Neural cell (in vitro differentiated cells): ENCODE results near the gene ADAMTS17. TPM values are rescaled to one million over a fixed set of nuclear protein-coding genes. Genes with fewer than 3 reads are reported as not detected.

Experiments
- H2AFZ ChIP-seq: fragments of 200-600, 300-800 bp; sonication (generic), shearing (Covaris generic); 2 replicates; pipeline ENCODE4 v1.6.0; 2014; ENCODE audit warnings: low read depth, mild to moderate bottlenecking, antibody characterized with exemption, low read length, moderate library complexity
- H3F3A ChIP-seq: fragments of 200-600 bp; shearing (Covaris generic); 2 replicates; pipeline ENCODE4 v1.6.1; 2016; ENCODE audit warnings: mild to moderate bottlenecking, moderate library complexity, mixed read lengths, antibody characterized with exemption, low read length; ENCODE audit not compliant: insufficient read depth, poor library complexity, severe bottlenecking
- H3K27ac ChIP-seq: fragments of 200-600, 300-800 bp; sonication (generic), shearing (Covaris generic); 2 replicates; pipeline ENCODE4 v1.5.1; 2014; ENCODE audit warnings: mild to moderate bottlenecking, low read length, moderate library complexity
- H3K27me3 ChIP-seq: fragments of 300-800, 200-600 bp; sonication (generic), shearing (Covaris generic); 2 replicates; pipeline ENCODE4 v1.6.0; 2014; ENCODE audit warnings: mild to moderate bottlenecking, low read depth, low read length, moderate library complexity; ENCODE audit not compliant: insufficient read depth
- H3K36me3 ChIP-seq: fragments of 300-800, 200-600 bp; sonication (generic), shearing (Covaris generic); 2 replicates; pipeline ENCODE4 v1.5.1; 2014; ENCODE audit warnings: mild to moderate bottlenecking, antibody characterized with exemption, low read length, moderate library complexity; ENCODE audit not compliant: insufficient read depth
- H3K4me2 ChIP-seq: fragments of 300-800, 200-600 bp; sonication (generic), shearing (Covaris generic); 2 replicates; pipeline ENCODE4 v1.6.0; 2014; ENCODE audit warnings: mild to moderate bottlenecking, low read length
- H3K4me3 ChIP-seq: fragments of 300-800, 200-600 bp; sonication (generic), shearing (Covaris generic); 2 replicates; pipeline ENCODE4 v1.5.1; 2014; ENCODE audit warnings: mild to moderate bottlenecking, low read length, moderate library complexity
- H3K79me2 ChIP-seq: fragments of 200-600 bp; shearing (Covaris generic); replicated peaks from 2 replicates; pipeline ENCODE4 v1.6.0; 2014; ENCODE audit warnings: mild to moderate bottlenecking, low read length, moderate library complexity; ENCODE audit not compliant: insufficient read depth
- H3K9ac ChIP-seq: fragments of 300-800, 200-600 bp; sonication (generic), shearing (Covaris generic); 2 replicates; pipeline ENCODE4 v1.6.1; 2016; ENCODE audit warnings: mild to moderate bottlenecking, low read length, mixed read lengths
- H3K9me2 ChIP-seq: fragments of 200-600 bp; shearing (Covaris generic); 2 replicates; pipeline ENCODE4 v1.6.1; 2016; ENCODE audit warnings: mild to moderate bottlenecking, low read length, mixed read lengths; ENCODE audit not compliant: insufficient read depth
- H3K9me3 ChIP-seq: fragments of 200-600, 300-800 bp; sonication (generic), shearing (Covaris generic); 2 replicates; pipeline ENCODE4 v1.6.1; 2016; ENCODE audit warnings: mild to moderate bottlenecking, mixed run types, low read length, moderate library complexity, mixed read lengths
- H4K20me1 ChIP-seq: fragments of 200-600 bp; shearing (Covaris generic); 2 replicates; pipeline ENCODE4 v1.6.1; 2016; ENCODE audit warnings: mild to moderate bottlenecking, mixed run types; ENCODE audit not compliant: insufficient read depth
- EP300 ChIP-seq: fragments of 450-650 bp; conservative IDR thresholded peaks from 2 replicates; pipeline ENCODE4 v1.6.1; 2014; ENCODE audit warnings: antibody characterized with exemption, mild to moderate bottlenecking, moderate library complexity; ENCODE audit not compliant: poor library complexity, severe bottlenecking
- EZH2 ChIP-seq: fragments of 200-600, 300-800 bp; shearing (Covaris generic), sonication (generic); IDR thresholded peaks from 2 replicates; pipeline ENCODE4 v1.6.1; 2014; ENCODE audit warnings: antibody characterized with exemption, low read length, borderline replicate concordance, mild to moderate bottlenecking; ENCODE audit not compliant: insufficient read depth, poor library complexity, severe bottlenecking
- MXI1 ChIP-seq: fragments of 450-650 bp; conservative IDR thresholded peaks from 2 replicates; pipeline ENCODE4 v1.6.1; 2014; ENCODE audit warnings: antibody characterized with exemption, mild to moderate bottlenecking; ENCODE audit not compliant: poor library complexity, severe bottlenecking
- POLR2AphosphoS5 ChIP-seq: IDR thresholded peaks from 2 replicates; pipeline ENCODE4 v1.6.1; 2012
- RAD21 ChIP-seq: fragments of 450-650 bp; conservative IDR thresholded peaks from 2 replicates; pipeline ENCODE4 v1.6.1; 2014; ENCODE audit warnings: antibody characterized with exemption, mild to moderate bottlenecking, moderate library complexity
- REST ChIP-seq: IDR thresholded peaks from 2 replicates; pipeline ENCODE4 v1.6.1; 2012; ENCODE audit warnings: borderline replicate concordance
- SMC3 ChIP-seq: fragments of 450-650 bp; conservative IDR thresholded peaks from 2 replicates; pipeline ENCODE4 v1.6.1; 2014; ENCODE audit warnings: antibody characterized with exemption, mild to moderate bottlenecking, moderate library complexity; ENCODE audit not compliant: poor library complexity
- polyA plus RNA-seq: library from polyadenylated mRNA; depleted of rRNA; stranded (reverse); fragments of >200 nt; gene quantifications from 2 replicates; pipeline ENCODE4 v1.2.3, GENCODE V29; 2014
- TF ChIP-seq, protein P1 (sequence below): fragments of 450-650 bp; IDR thresholded peaks from 2 replicates; pipeline ENCODE4 v1.5.1; 2014; ENCODE audit warnings: antibody characterized with exemption, mild to moderate bottlenecking, moderate library complexity; ENCODE audit not compliant: poor library complexity, severe bottlenecking

The ADAMTS17 gene
- polyA plus RNA-seq, 1 donor from 2014 or later: 0.04 TPM

DNA sequence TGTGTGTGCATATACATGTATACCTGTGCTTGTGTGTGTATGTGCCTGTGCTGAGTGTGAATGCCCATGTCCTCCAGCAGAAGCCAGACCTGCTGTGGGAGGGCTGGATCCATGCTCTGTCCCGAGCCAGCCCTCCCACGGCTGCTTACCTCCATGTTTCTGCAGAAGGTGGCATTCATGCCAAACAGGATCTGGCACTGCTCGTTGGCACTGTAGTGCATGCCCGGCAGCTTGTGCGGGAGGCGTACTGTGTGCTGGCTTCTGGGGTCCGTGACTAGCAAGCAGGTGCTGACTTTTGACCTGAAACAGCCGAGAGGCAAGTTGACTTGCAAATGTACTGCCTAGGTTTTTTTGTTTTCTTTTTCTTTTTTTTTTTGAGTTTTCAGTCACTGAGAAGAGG lies 189.3 kb downstream of the ADAMTS17 start:
- Histone ChIP-seq H2AFZ (no peak overlapping the region), H3K36me3 (no peaks in the 10 kb centered on the region), H3K9me2 (no peaks in the 10 kb centered on the region), H3K4me3 (no peak overlapping the region), H3K27me3 (no peaks in the 10 kb centered on the region), H3K27ac (no peak overlapping the region), H3K79me2 (no peaks in the 10 kb centered on the region), H3F3A (no peaks in the 10 kb centered on the region), H4K20me1 (no peaks in the 10 kb centered on the region), H3K9ac (no peak overlapping the region), H3K4me2 (no peak overlapping the region), H3K9me3 (no peaks in the 10 kb centered on the region)
- TF ChIP-seq POLR2AphosphoS5: no peak
- TF ChIP-seq REST: no peak
- no peak for TF ChIP-seq SMC3
- no peak for TF ChIP-seq EZH2
- no peak for TF ChIP-seq EP300
- TF ChIP-seq, protein P1, sequence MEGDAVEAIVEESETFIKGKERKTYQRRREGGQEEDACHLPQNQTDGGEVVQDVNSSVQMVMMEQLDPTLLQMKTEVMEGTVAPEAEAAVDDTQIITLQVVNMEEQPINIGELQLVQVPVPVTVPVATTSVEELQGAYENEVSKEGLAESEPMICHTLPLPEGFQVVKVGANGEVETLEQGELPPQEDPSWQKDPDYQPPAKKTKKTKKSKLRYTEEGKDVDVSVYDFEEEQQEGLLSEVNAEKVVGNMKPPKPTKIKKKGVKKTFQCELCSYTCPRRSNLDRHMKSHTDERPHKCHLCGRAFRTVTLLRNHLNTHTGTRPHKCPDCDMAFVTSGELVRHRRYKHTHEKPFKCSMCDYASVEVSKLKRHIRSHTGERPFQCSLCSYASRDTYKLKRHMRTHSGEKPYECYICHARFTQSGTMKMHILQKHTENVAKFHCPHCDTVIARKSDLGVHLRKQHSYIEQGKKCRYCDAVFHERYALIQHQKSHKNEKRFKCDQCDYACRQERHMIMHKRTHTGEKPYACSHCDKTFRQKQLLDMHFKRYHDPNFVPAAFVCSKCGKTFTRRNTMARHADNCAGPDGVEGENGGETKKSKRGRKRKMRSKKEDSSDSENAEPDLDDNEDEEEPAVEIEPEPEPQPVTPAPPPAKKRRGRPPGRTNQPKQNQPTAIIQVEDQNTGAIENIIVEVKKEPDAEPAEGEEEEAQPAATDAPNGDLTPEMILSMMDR: no peak
- no peak for TF ChIP-seq RAD21
- TF ChIP-seq MXI1: no peak

DNA sequence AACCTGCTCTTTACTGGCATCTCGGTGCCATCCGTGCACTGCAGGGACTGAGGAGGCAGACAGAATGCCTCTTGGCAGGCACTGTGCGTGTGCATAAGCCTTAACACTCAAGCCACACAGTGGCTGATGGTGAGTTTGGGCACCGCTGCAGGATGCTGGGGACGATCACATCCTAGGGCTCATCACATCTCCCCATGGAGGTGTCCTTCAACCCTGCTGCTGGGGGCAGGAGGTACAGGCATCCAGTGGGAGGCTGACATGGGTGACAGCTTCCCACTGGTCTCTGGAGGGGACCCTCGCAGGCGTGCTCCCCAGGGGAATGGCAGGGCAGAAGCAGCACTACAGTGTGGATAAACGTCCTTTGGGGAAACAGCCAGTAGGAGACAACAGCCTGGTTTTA lies 190.9 kb downstream of the ADAMTS17 start:
- Histone ChIP-seq H3K4me3 (no peak overlapping the region), H2AFZ (no peak overlapping the region), H3K27ac (no peak overlapping the region), H3K4me2 (no peak overlapping the region), H3F3A (no peaks in the 10 kb centered on the region), H3K9ac (no peak overlapping the region), H4K20me1 (no peaks in the 10 kb centered on the region), H3K9me2 (no peaks in the 10 kb centered on the region), H3K27me3 (no peaks in the 10 kb centered on the region), H3K79me2 (no peaks in the 10 kb centered on the region), H3K9me3 (no peaks in the 10 kb centered on the region), H3K36me3 (no peaks in the 10 kb centered on the region)
- TF ChIP-seq EP300: no peak
- TF ChIP-seq POLR2AphosphoS5: no peak
- no peak for TF ChIP-seq EZH2
- TF ChIP-seq, protein P1: no peak
